Body of pancreas (tissue), 4 donors: ENCODE measurements around the gene CCDC124. TPM values are rescaled to one million over a fixed set of nuclear protein-coding genes. Genes with fewer than 3 reads are reported as not detected.

Experiments
- ATAC-seq: fragments of 150-250 bp; one replicate; pipeline ENCODE4 v1.9.1; 2016
- DNase-seq, 4 donors: peaks; one replicate each; pipeline ENCODE4 v3.0.0-alpha.2; 2019
- H3K27ac ChIP-seq, 4 donors: fragments of 200-600 bp; sonication (generic); 1 replicate in 3 of 4; 2 replicates in 1 of 4; pipeline versions ENCODE4 v1.5.1 to v1.6.1; 2016 to 2019; ENCODE audit warnings: mild to moderate bottlenecking in 1 of 4, mixed read lengths in 1 of 4, moderate library complexity in 1 of 4
- H3K27me3 ChIP-seq, 2 donors: fragments of 200-600 bp; sonication (generic); one replicate each; pipeline ENCODE4 v1.6.0; 2016; ENCODE audit warnings: mild to moderate bottlenecking in 1 of 2
- H3K36me3 ChIP-seq, 2 donors: fragments of 200-600 bp; sonication (generic); replicated peaks in 1 of 2; 2 replicates each; pipeline ENCODE4 v1.5.1; 2016; ENCODE audit warnings: low read depth in 2 of 2; ENCODE audit not compliant: insufficient read depth in 1 of 2
- H3K4me1 ChIP-seq: fragments of 200-600 bp; sonication (generic); one replicate; pipeline ENCODE4 v1.6.0; 2016
- H3K4me3 ChIP-seq, 2 donors: fragments of 200-600 bp; sonication (generic); 1 replicate in 1 of 2; 2 replicates in 1 of 2; pipeline ENCODE4 v1.5.1; 2016 to 2019
- H3K9me3 ChIP-seq, 3 donors: fragments of 200-600 bp; sonication (generic); 1 replicate in 2 of 3; 2 replicates in 1 of 3; pipeline ENCODE4 v1.5.1; 2016
- CTCF ChIP-seq, 7 experiments: fragments of 450-650 bp in 4 of 7; fragments of 200-600 bp in 3 of 7; sonication (generic) in 3 of 7; IDR thresholded peaks; one replicate each; pipeline ENCODE4 v1.5.1; 2016 to 2019; ENCODE audit warnings: antibody characterized with exemption in 7 of 7
- POLR2A ChIP-seq, 3 donors: fragments of 450-650 bp; IDR thresholded peaks; one replicate each; pipeline ENCODE4 v1.6.1; 2016; ENCODE audit warnings: antibody characterized with exemption in 3 of 3, mild to moderate bottlenecking in 2 of 3
- WGBS, 2 donors: methylation state at CpG; one replicate each; pipeline ENCODE4 v1.1.5; 2017; 5-methylcytosine and 5-hydroxymethylcytosine counted together
- intact Hi-C: fragments of 100-400 bp; cut with DNase I; formaldehyde crosslinking; loops from one replicate; pipeline ENCODE4 v1.15.1; 2023
- total RNA-seq, 2 donors: library from RNA; depleted of rRNA; stranded (reverse); fragments of >200 nt; gene quantifications; one replicate each; pipeline ENCODE4 v1.1.0, GENCODE V29; 2016

The CCDC124 gene
- total RNA-seq, 2 donors from 2014 or later = 25.2 to 84.0 TPM

DNA sequence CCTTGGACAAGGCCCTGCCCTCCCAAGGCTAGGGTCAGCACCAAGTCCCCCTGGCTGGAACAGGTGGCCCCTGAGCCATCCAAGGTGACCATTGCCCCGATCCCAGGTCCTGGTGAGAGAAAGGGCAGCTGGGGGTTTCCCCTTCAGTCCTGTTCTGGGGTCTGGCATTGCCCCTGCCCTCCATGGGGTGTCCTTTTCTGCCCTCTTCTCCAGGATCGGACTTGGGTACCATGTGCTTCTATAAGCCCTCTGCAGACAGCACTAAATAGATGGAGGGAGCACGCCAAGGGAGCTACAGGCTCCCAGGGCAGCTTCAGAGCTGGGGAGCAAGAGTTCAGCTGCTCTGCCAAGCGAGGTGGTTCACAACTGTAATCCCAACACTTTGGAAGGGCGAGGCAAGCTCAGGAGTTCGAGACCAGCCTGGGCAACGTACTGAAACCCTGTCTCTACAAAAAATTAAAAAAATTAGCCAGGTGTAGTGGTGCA, 20.5 kb downstream of the CCDC124 start:
- ATAC-seq (no peak), DNase-seq (no peak)
- intact Hi-C loops = no loop called here
- Histone ChIP-seq H3K27me3 (peaks cover 0 to 52% of the 10 kb centered on the region in 2 donors), H3K27ac (no peak overlapping the region), H3K9me3 (no peaks in the 10 kb centered on the region), H3K4me3 (no peak overlapping the region), H3K4me1 (peaks cover 45% of the 10 kb centered on the region), H3K36me3 (no peaks in the 10 kb centered on the region)
- 49 to 57% methylated on average over 4 to 7 of the region's 7 CpGs for WGBS, 2 donors
- TF ChIP-seq CTCF (IDR thresholded peaks at IDR 0.05) (no peak), POLR2A (IDR thresholded peaks at IDR 0.05) (no peak)

DNA sequence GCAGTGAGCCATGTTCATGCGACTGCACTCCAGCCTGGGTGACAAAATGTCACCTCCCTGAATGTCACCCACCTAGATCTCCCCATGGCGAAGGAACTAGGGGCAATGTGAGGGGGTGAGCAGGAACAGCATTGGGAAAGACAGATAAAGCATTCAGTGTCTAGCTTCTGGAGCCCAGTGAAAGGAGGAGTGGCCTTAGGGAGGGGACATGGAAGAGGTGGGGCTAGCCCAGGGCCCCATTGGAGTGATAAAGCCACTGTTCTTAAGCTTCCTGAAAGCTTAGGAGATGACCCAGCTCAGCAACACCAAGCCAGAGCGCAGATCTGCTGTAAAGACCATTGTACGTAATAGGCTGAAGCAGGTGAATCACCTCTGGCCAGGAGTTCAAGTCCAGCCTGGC, 21.1 kb downstream of the CCDC124 start:
- intact Hi-C loops = no loop called here
- Histone ChIP-seq H3K27ac (no peak overlapping the region), H3K9me3 (no peaks in the 10 kb centered on the region), H3K4me3 (no peak overlapping the region), H3K4me1 (peaks cover 40% of the 10 kb centered on the region), H3K27me3 (peaks cover 0 to 52% of the 10 kb centered on the region in 2 donors), H3K36me3 (no peaks in the 10 kb centered on the region)
- WGBS, 2 donors = 60 to 70% methylated on average over 4 of the region's 4 CpGs
- DNase-seq (no peak), ATAC-seq (no peak)
- no peak for TF ChIP-seq CTCF (IDR thresholded peaks at IDR 0.05)
- TF ChIP-seq POLR2A (IDR thresholded peaks at IDR 0.05) = no peak

DNA sequence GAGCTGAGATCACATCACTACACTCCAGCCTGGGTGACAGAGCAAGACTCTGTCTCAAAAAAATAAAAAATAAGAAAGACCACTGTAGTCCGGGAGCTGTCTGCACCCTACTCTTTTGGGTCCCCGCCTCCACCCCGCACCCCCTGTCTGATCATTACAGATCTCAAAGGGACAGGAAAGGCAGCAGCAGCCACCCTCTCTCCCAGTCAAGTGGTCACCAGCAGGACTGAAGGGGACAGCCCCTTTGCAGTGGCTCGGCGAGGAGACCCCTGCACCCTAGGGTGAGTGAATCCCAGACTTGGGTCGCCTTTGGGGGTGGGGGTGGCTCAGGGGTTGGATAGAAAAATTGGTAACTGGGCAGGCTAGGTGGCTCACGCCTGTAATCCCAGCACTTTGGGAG, 21.6 kb downstream of the CCDC124 start:
- no peaks in the 10 kb centered on the region for H3K36me3 ChIP-seq
- H3K27me3 ChIP-seq = peaks cover 0 to 52% of the 10 kb centered on the region in 2 donors
- intact Hi-C loops = no loop called here
- TF ChIP-seq CTCF (IDR thresholded peaks at IDR 0.05) = no peak
- TF ChIP-seq POLR2A (IDR thresholded peaks at IDR 0.05) = no peak
- DNase-seq (no peak), ATAC-seq (no peak)
- H3K4me1 ChIP-seq = peaks cover 35% of the 10 kb centered on the region
- H3K27ac ChIP-seq = no peak overlapping the region
- no peak overlapping the region for H3K4me3 ChIP-seq
- H3K9me3 ChIP-seq = no peaks in the 10 kb centered on the region
- WGBS, 2 donors = 52 to 69% methylated on average over 6 to 7 of the region's 7 CpGs

GRCh38 chr19:17957149-17957849, 24.5 kb downstream of the CCDC124 start:
- DNase-seq = no peak
- H3K27me3 ChIP-seq = peaks cover 0 to 28% of the 10 kb centered on the region in 2 donors
- intact Hi-C loops = no loop called here
- H3K9me3 ChIP-seq = no peaks in the 10 kb centered on the region
- no peak overlapping the region for H3K27ac ChIP-seq
- H3K4me3 ChIP-seq = no peak overlapping the region
- H3K4me1 ChIP-seq = peaks cover 8% of the 10 kb centered on the region
- no peak for ATAC-seq
- TF ChIP-seq CTCF (IDR thresholded peaks at IDR 0.05) = no peak
- TF ChIP-seq POLR2A (IDR thresholded peaks at IDR 0.05) = no peak
- H3K36me3 ChIP-seq = no peaks in the 10 kb centered on the region
- 79 to 85% methylated on average over 2 to 3 of the region's 3 CpGs for WGBS, 2 donors

DNA sequence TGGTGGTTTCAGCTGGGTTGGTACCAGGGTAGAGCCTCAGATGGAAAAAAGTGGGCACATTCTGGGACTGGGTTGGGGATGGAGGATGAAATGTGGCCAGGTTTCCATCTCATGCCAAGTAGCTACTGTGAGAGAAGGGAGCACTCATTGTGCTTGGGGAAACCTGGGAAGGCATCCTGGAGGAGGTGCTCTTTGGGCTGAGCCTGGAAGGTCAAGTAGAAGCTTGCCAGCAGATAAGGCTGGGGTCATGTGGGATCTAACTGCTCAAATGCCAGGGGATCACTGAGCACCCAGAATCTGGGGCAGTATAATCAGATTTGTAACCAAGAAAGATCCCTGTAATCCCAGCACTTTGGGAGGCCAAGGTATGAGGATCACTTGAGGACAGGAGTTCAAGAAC, 25.1 kb downstream of the CCDC124 start:
- Histone ChIP-seq H3K27me3 (peaks cover 0 to 22% of the 10 kb centered on the region in 2 donors), H3K27ac (no peak overlapping the region), H3K36me3 (no peaks in the 10 kb centered on the region), H3K4me1 (peaks cover 2% of the 10 kb centered on the region), H3K4me3 (no peak overlapping the region), H3K9me3 (no peaks in the 10 kb centered on the region)
- DNase-seq = no peak
- intact Hi-C loops = no loop called here
- ATAC-seq = no peak
- TF ChIP-seq POLR2A (IDR thresholded peaks at IDR 0.05) (no peak), CTCF (IDR thresholded peaks at IDR 0.05) (no peak)
